Common myeloid progenitor, CD34-positive (primary cell): Measurements from ENCODE around the gene VPS51.

Experiments
- CTCF ChIA-PET: fragments of 350-600 bp; sonication (Branson Sonifier 250); formaldehyde crosslinking; loops from one replicate; lab custom pipeline; 2021; ENCODE audit warnings: antibody characterized with exemption; lab: Charles Lee
- POLR2A ChIA-PET: fragments of 350-600 bp; sonication (Branson Sonifier 250); formaldehyde crosslinking; loops from one replicate; lab custom pipeline; 2021; ENCODE audit warnings: antibody characterized with exemption; lab: Charles Lee
- DNase-seq, 3 donors: peaks; one replicate each; pipeline versions ENCODE4 v3.0.0 to v3.0.0-alpha.2; 2013
- H3K27ac ChIP-seq, 2 experiments: 1 replicate in 1 of 2; 2 replicates in 1 of 2; pipeline ENCODE4 v1.7.0; 2013; ENCODE audit warnings: inconsistent platforms in 2 of 2, low read length in 2 of 2, mild to moderate bottlenecking in 2 of 2, low read depth in 1 of 2, moderate library complexity in 1 of 2; ENCODE audit not compliant: severe bottlenecking in 2 of 2, insufficient read depth in 1 of 2, poor library complexity in 1 of 2
- H3K27me3 ChIP-seq, 5 experiments: replicated peaks in 2 of 5; 1 replicate in 3 of 5; 2 replicates in 2 of 5; pipeline versions ENCODE4 v1.6.1 to v1.7.0; 2013; ENCODE audit warnings: low read length in 4 of 5, mild to moderate bottlenecking in 2 of 5, moderate library complexity in 2 of 5, inconsistent platforms in 1 of 5; ENCODE audit not compliant: insufficient read depth in 5 of 5, control insufficient read depth in 4 of 5
- H3K36me3 ChIP-seq, 4 experiments: 1 replicate in 2 of 4; 2 replicates in 2 of 4; pipeline versions ENCODE4 v1.6.1 to v1.7.0; 2013; ENCODE audit warnings: low read length in 3 of 4, control low read depth in 1 of 4, mild to moderate bottlenecking in 1 of 4; ENCODE audit not compliant: control insufficient read depth in 4 of 4, insufficient read depth in 4 of 4
- H3K4me1 ChIP-seq, 4 experiments: 1 replicate in 3 of 4; 2 replicates in 1 of 4; pipeline versions ENCODE4 v1.6.1 to v1.7.1; 2013; ENCODE audit warnings: low read length in 3 of 4, mild to moderate bottlenecking in 3 of 4, control low read depth in 1 of 4, inconsistent platforms in 1 of 4, moderate library complexity in 1 of 4; ENCODE audit not compliant: control insufficient read depth in 4 of 4, insufficient read depth in 4 of 4; ENCODE audit errors: control extremely low read depth in 1 of 4
- H3K4me3 ChIP-seq, 7 experiments: 1 replicate in 4 of 7; 2 replicates in 3 of 7; pipeline versions ENCODE4 v1.5.1 to v1.7.0; 2013; ENCODE audit warnings: mild to moderate bottlenecking in 7 of 7, low read length in 6 of 7, moderate library complexity in 6 of 7, inconsistent platforms in 2 of 7, low read depth in 2 of 7, control low read depth in 1 of 7; ENCODE audit not compliant: insufficient read depth in 4 of 7, control insufficient read depth in 1 of 7; ENCODE audit errors: extremely low read depth in 1 of 7
- H3K9me3 ChIP-seq, 5 experiments: 1 replicate in 4 of 5; 2 replicates in 1 of 5; pipeline versions ENCODE4 v1.6.1 to v1.7.1; 2013; ENCODE audit warnings: low read length in 4 of 5, mild to moderate bottlenecking in 2 of 5, inconsistent platforms in 1 of 5, low read depth in 1 of 5, moderate library complexity in 1 of 5; ENCODE audit not compliant: control insufficient read depth in 4 of 5, insufficient read depth in 2 of 5; ENCODE audit errors: control extremely low read depth in 1 of 5
- WGBS: methylation state at CpG from one replicate; pipeline ENCODE4 v1.1.5; 2013; ENCODE audit not compliant: insufficient coverage; 5-methylcytosine and 5-hydroxymethylcytosine counted together

The VPS51 gene

DNA sequence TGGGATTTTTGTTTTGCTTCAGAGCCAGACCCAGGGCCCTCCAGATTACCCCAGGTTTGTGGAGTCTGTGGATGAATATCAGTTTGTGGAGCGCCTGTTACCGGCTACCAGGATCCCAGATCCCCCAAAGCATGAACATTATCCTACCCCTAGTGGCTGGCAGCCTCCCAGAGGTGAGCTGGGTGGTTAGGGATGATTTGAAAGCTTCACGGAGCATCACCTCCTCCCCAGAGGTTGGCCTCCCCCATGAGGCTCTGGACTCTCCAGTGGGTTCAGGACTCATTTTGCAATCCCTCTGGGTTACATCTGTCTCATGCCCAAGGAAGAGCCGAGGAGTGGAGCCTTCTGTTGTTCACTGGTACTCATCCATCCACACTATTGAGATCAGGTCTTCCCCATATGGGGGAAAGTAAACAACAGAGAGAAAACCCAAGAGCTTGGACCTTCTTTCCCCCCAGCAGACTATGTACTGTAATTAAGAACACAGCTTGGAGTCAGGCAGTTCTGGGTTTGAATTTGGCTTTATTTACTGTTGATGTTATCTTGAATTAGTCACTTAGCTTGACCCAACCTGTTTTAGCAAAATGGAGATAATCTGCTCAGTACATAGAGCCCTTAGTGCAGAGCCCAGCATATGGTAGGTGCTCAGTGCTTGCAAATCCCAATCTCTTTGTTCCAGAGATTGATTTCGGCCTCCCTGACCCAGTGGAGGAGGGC, 28.6 kb downstream of the VPS51 start:
- H3K27me3 ChIP-seq: no peaks in the 10 kb centered on the region
- peaks cover 7 to 20% (median 16%) of the 10 kb centered on the region in 4 experiments for H3K4me1 ChIP-seq
- POLR2A ChIA-PET: interaction anchor here (0.7 kb wide), 1 partner anchor 233 kb away, joined by 3 read pairs; no protein-coding TSS in a partner anchor
- peaks cover 4 to 72% (median 50%) of the 10 kb centered on the region in 4 experiments for H3K36me3 ChIP-seq
- CTCF ChIA-PET: interaction anchor here (1.0 to 2.2 kb wide), 3 partner anchors 8 to 52 kb away, joined by 3 to 5 read pairs (median 3); partner anchors contain the start of gene SYVN1
- no peak for DNase-seq
- H3K27ac ChIP-seq: peak overlapping the region in 1 of 2 experiments; percentile 18
- no peak overlapping the region for H3K4me3 ChIP-seq
- WGBS: 100% methylated on average over 2 of the region's 5 CpGs
- H3K9me3 ChIP-seq: no peaks in the 10 kb centered on the region

- DNase-seq: no peak
- H3K4me1 ChIP-seq: peaks cover 7 to 20% (median 14%) of the 10 kb centered on the region in 4 experiments
- no peak overlapping the region for H3K4me3 ChIP-seq
- H3K36me3 ChIP-seq: peaks cover 0 to 72% (median 49%) of the 10 kb centered on the region in 4 experiments
- H3K27ac ChIP-seq: no peak overlapping the region
- ChIA-PET CTCF (interaction anchor here (1.1 to 6.7 kb wide), 3 partner anchors 9 to 56 kb away, joined by 3 to 31 read pairs (median 5); partner anchors contain the start of gene CAPN1), POLR2A (interaction anchor here (0.7 kb wide), 1 partner anchor 232 kb away, joined by 3 read pairs; no protein-coding TSS in a partner anchor)
- no peaks in the 10 kb centered on the region for H3K27me3 ChIP-seq
- no peaks in the 10 kb centered on the region for H3K9me3 ChIP-seq
- WGBS: 100% methylated on average over 8 of the region's 12 CpGs
These were observed 29.4 kb downstream of the VPS51 start for GRCh38 chr11:65125197-65126056.

GRCh38 chr11:65126624-65127274, 30.7 kb downstream of the VPS51 start:
- WGBS: 90% methylated on average over 2 of the region's 6 CpGs
- no peak overlapping the region for H3K4me3 ChIP-seq
- DNase-seq: no peak
- peaks cover 2 to 11% (median 5%) of the 10 kb centered on the region in 4 experiments for H3K4me1 ChIP-seq
- H3K27me3 ChIP-seq: no peaks in the 10 kb centered on the region
- H3K27ac ChIP-seq: peak overlapping the region in 1 of 2 experiments; percentile 43
- peaks cover 8 to 73% (median 58%) of the 10 kb centered on the region in 4 experiments for H3K36me3 ChIP-seq
- ChIA-PET POLR2A (no interaction called here), CTCF (interaction anchor here (1.0 to 6.7 kb wide), 4 partner anchors 10 to 54 kb away, joined by 3 to 31 read pairs (median 3); partner anchors contain the start of genes CAPN1 and ZNHIT2)
- no peaks in the 10 kb centered on the region for H3K9me3 ChIP-seq

GRCh38 chr11:65127473-65128181, 31.6 kb downstream of the VPS51 start:
- WGBS: 100% methylated on average over 10 of the region's 12 CpGs
- H3K36me3 ChIP-seq: peaks cover 11 to 82% (median 62%) of the 10 kb centered on the region in 4 experiments
- CTCF ChIA-PET: interaction anchor here (1.0 to 6.7 kb wide), 5 partner anchors 9 to 113 kb away, joined by 3 to 31 read pairs (median 4); partner anchors contain the start of genes ARL2, CAPN1 and ZNHIT2

DNA sequence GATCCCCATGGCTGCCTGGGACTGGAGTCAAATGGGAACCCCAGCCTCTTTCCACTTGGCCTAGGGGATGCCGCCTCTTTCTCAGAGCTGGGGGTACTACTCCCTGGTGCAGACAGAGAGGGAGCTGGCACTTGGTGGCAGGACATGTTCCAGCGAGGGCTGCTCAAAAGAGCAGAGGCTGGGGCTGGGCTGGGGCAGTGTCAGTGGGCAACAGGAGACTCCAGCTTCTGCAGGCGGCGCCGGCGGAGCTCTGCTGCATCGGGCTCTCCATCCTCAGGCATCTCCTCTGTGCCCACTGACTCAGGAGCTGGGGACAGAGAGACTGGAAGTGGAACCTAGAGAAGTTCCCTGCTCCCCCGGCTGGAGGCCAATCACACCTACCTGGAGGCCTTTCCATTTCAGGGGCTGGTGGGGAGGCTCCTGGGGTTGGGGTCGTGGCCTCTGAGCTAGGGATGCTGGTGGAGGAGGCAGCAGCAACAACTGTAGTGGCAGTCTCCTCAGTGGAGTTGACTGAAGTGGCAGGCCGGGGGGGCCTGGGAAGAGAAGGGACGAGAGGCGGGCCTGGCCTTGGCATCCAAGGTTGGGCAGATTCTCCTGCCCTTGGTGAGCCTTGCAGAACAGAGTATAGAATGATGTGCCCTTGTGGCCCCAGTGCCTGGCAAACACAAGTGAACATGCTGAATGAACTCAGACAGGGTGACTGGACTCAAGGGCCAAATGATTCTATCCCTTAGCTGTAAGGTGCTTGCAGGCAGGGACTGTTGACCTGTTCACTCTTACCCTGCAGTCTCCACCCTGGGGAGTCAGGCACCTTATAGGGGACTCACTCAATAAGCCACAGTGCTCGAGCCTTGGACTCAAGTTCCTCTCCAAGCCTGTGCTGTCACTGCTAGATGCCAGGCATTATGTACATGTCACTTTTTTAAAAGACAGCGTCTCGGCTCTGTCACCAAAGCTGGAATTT, 32.5 kb downstream of the VPS51 start:
- H3K4me1 ChIP-seq: peaks cover 5 to 18% (median 16%) of the 10 kb centered on the region in 4 experiments
- WGBS: 90% methylated on average over 8 of the region's 15 CpGs
- CTCF ChIA-PET: interaction anchor here (0.8 to 6.7 kb wide), 7 partner anchors 10 to 449 kb away, joined by 3 to 31 read pairs (median 4); partner anchors contain the start of genes ARL2, CAPN1, TM7SF2 and ZNHIT2
- peaks cover 11 to 86% (median 64%) of the 10 kb centered on the region in 4 experiments for H3K36me3 ChIP-seq
- no peak overlapping the region for H3K4me3 ChIP-seq
- POLR2A ChIA-PET: interaction anchor here (0.8 to 1.1 kb wide), 2 partner anchors 11 to 22 kb away, joined by 5 to 6 read pairs; partner anchors contain the start of gene ZNHIT2
- H3K27ac ChIP-seq: no peak overlapping the region
- no peaks in the 10 kb centered on the region for H3K27me3 ChIP-seq
- no peaks in the 10 kb centered on the region for H3K9me3 ChIP-seq
- DNase-seq: no peak

More at GRCh38 chr11:65127473-65128181, 31.6 kb downstream of the VPS51 start:
- H3K4me1 ChIP-seq: peaks cover 2 to 17% (median 13%) of the 10 kb centered on the region in 4 experiments
- H3K4me3 ChIP-seq: no peak overlapping the region
- H3K9me3 ChIP-seq: no peaks in the 10 kb centered on the region
- H3K27ac ChIP-seq: no peak overlapping the region
- POLR2A ChIA-PET: interaction anchor here (1.1 kb wide), 1 partner anchor 10 kb away, joined by 5 read pairs; the partner anchor contains the start of gene ZNHIT2
- no peak for DNase-seq
- H3K27me3 ChIP-seq: no peaks in the 10 kb centered on the region
